Measurements from ENCODE around the gene SORCS2. TPM values are rescaled to one million over a fixed set of nuclear protein-coding genes. Genes with fewer than 3 reads are reported as not detected.

Gene SORCS2
- total and polyA plus RNA-seq, 2 of the 13 experiments (the other 11 are each of a cell fraction or from before 2014, with no cell fraction given): 0.82 to 1.0 TPM

- no peaks in the 10 kb centered on the region for H3K79me2 ChIP-seq (ENCODE audit: insufficient read depth, low read length)
- peaks cover 5 to 72% of the 10 kb centered on the region in 2 experiments; a peak in 4 of 5 replicates for H3K27me3 ChIP-seq (ENCODE audit: control insufficient read depth in 1 of 2, insufficient read depth in 2 of 2, low read length in 2 of 2)
- no TSS peak for BruUV-seq (replicated peaks)
- intact Hi-C loops (cut with micrococcal nuclease; ENCODE audit: unreplicated experiment) (no loop called here), in situ Hi-C loops (cut with HindIII; ENCODE audit: extremely low pct_ligation_motif_present, low pct_unique_long_range_greater_than_20kb) (loop anchor here (5.0 kb wide), 1 partner anchor 101 kb away; the partner anchor contains the start of gene SORCS2)
- no peak for FAIRE-seq
- H3K36me3 ChIP-seq (replicated peaks in 1 of 2; ENCODE audit: control insufficient read depth in 1 of 2, insufficient read depth in 2 of 2, low read length in 2 of 2): no peaks in the 10 kb centered on the region
- H3K27ac ChIP-seq (ENCODE audit: extremely low read length, insufficient read depth, low read length): no peak overlapping the region
- H4K20me1 ChIP-seq (ENCODE audit: insufficient read depth, low read length): peaks cover 3% of the 10 kb centered on the region; the same call in 1 of the 2 replicates
- ChIA-PET POLR2A (no interaction called here), CTCF (ENCODE audit: low intra/inter-chr PET ratio, low total read pairs) (no interaction called here)
- H3K4me3 ChIP-seq (replicated peaks in 1 of 3; ENCODE audit: insufficient read depth in 1 of 3, low read depth in 2 of 3, low read length in 3 of 3): no peak overlapping the region
- no peaks in the 10 kb centered on the region for H3K9me3 ChIP-seq (ENCODE audit: low read length)
- H3K4me1 ChIP-seq (ENCODE audit: insufficient read depth, low read length): no peaks in the 10 kb centered on the region
- 50% methylated on average over 11 of the region's 11 CpGs for WGBS (ENCODE audit: low lambda C conversion rate)
- DNase-seq (ENCODE audit: low spot score): no peak
- H2AFZ ChIP-seq (ENCODE audit: low read length): no peak overlapping the region
- no peak overlapping the region for H3K9ac ChIP-seq (ENCODE audit: insufficient read depth, low read depth, low read length)
- H3K4me2 ChIP-seq (ENCODE audit: low read depth, low read length): no peak overlapping the region
- TF ChIP-seq NFRKB (IDR thresholded peaks at IDR 0.05): no peak
- TF ChIP-seq RBM22 (optimal IDR thresholded peaks at IDR 0.05; ENCODE audit: low read length): no peak
- TF ChIP-seq MED13 (CRISPR knock-in tag; IDR thresholded peaks at IDR 0.05): no peak
- no peak for TF ChIP-seq ZNF709 (CRISPR knock-in tag; IDR thresholded peaks at IDR 0.05)
- TF ChIP-seq, protein P1, sequence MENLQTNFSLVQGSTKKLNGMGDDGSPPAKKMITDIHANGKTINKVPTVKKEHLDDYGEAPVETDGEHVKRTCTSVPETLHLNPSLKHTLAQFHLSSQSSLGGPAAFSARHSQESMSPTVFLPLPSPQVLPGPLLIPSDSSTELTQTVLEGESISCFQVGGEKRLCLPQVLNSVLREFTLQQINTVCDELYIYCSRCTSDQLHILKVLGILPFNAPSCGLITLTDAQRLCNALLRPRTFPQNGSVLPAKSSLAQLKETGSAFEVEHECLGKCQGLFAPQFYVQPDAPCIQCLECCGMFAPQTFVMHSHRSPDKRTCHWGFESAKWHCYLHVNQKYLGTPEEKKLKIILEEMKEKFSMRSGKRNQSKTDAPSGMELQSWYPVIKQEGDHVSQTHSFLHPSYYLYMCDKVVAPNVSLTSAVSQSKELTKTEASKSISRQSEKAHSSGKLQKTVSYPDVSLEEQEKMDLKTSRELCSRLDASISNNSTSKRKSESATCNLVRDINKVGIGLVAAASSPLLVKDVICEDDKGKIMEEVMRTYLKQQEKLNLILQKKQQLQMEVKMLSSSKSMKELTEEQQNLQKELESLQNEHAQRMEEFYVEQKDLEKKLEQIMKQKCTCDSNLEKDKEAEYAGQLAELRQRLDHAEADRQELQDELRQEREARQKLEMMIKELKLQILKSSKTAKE (CRISPR knock-in tag; IDR thresholded peaks at IDR 0.05; ENCODE audit: borderline replicate concordance): no peak
- no peak for TF ChIP-seq ONECUT2 (CRISPR knock-in tag; IDR thresholded peaks at IDR 0.05)
- no peak for TF ChIP-seq NCOA5 (CRISPR knock-in tag; IDR thresholded peaks at IDR 0.05)
- TF ChIP-seq HMGXB4 (CRISPR knock-in tag; IDR thresholded peaks at IDR 0.05; ENCODE audit: borderline replicate concordance in 1 of 2, low read depth in 1 of 2): no peak
- TF ChIP-seq HMGA1 (CRISPR knock-in tag; conservative IDR thresholded peaks at IDR 0.05): no peak
- TF ChIP-seq RELA (CRISPR knock-in tag; IDR thresholded peaks at IDR 0.05): no peak
- TF ChIP-seq SRSF4 (IDR thresholded peaks at IDR 0.05; ENCODE audit: low read depth, low read length, poor library complexity, severe bottlenecking): no peak
- TF ChIP-seq ZNF354B (CRISPR knock-in tag; IDR thresholded peaks at IDR 0.05): no peak
- no peak for TF ChIP-seq ZNF207 (IDR thresholded peaks at IDR 0.05; ENCODE audit: borderline replicate concordance)
- no peak for TF ChIP-seq ZNF337 (CRISPR knock-in tag; IDR thresholded peaks at IDR 0.05; ENCODE audit: borderline replicate concordance, low read depth)
- ATAC-seq: no peak
Measured at GRCh38 chr4:7293703-7294102, 101.4 kb downstream of the SORCS2 start.
